ENCODE measurements around the gene PTPRN2.
A peak's percentile ranks its signal among the peaks of the same experiment; 100 is the strongest.

Gene PTPRN2

DNA sequence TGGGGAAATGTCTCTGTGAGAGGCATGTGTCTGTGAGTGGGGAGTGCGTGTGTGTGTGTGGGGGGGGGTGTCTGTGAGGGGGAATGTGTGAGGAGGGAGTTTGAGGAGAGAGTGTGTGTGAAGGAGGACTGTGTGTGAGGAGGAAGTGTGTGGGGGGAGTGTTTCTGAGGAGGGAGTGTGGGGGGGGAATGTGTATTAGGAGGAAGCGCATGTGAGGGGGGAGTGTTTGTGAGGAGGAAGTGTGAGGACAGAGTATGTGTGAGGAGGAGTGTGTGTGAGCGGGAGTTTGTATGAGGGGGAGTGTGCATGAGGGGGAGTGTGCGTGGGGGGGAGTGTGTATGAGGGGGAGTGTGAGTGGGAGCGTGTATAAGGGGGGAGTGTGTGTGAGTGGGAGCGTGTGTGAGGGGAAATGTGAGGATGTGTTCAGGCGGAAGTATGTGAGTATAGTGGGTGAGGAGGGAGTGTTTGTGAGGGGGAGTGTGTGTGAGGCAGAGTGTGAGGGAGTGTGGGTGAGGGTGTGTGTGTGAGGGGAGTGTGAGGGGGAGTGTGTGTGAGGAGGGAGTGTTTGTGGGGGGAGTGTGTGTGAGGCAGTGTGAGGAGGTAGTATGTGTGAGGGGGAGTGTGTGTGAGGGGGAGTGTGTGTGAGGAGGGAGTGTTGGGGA, 21.8 kb upstream of the PTPRN2 start:
- Histone ChIP-seq H3K27ac (no peak overlapping the region), H3K4me3 (no peak overlapping the region)
- no peak for TF ChIP-seq CTCF (IDR thresholded peaks at IDR 0.05)
- DNase-seq (ENCODE audit: low spot score) = no peak

- Histone ChIP-seq H3K27ac (no peak overlapping the region), H3K4me3 (no peak overlapping the region)
- TF ChIP-seq CTCF (IDR thresholded peaks at IDR 0.05) = no peak
- DNase-seq (ENCODE audit: low spot score) = no peak
Measured at GRCh38 chr7:158607563-158607962, 19.9 kb upstream of the PTPRN2 start.

DNA sequence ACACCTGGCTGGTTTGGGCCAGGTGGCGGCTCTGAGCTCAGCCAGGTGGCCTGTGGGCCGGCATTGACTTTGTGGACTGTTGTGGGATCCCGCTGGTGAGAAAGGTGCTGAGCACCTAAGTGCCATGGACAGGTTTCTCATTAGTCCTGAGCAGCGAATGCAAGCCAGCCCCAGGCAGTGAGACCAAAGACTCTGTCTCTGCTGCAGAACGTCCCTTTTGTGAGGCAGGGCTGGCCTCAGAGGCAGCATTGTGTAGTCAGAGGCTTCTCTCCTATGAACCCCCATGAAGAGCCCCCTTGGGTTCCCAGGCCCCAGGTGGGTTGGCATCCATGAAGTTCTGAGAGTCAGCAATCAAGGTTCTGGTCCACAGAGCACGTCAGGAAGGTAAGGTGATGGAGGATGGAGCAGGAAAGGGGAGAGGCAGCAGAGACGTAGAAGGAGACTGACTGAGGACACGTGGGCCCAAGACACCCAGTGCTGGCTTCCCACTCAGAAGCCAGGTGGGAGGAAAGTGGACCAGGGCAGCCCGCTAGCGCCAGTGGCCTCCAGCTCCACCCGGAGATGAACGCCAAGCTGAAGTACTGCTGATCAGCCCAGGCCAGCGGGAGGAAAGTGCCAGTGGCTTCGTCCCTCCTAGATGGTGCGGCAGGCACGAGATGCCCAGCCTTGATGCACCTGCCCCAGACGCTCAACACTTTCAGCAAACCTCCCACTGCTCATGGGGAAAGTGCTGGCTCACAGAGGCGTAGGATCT, 19.2 kb upstream of the PTPRN2 start:
- DNase-seq (ENCODE audit: low spot score) = no peak
- TF ChIP-seq CTCF (IDR thresholded peaks at IDR 0.05) = no peak
- no peak overlapping the region for H3K27ac ChIP-seq
- H3K4me3 ChIP-seq = no peak overlapping the region

- DNase-seq (ENCODE audit: low spot score) = no peak
- no peak overlapping the region for H3K27ac ChIP-seq
- H3K4me3 ChIP-seq = no peak overlapping the region
- no peak for TF ChIP-seq CTCF (IDR thresholded peaks at IDR 0.05)
Measured at GRCh38 chr7:158606129-158606528, 18.5 kb upstream of the PTPRN2 start.

DNA sequence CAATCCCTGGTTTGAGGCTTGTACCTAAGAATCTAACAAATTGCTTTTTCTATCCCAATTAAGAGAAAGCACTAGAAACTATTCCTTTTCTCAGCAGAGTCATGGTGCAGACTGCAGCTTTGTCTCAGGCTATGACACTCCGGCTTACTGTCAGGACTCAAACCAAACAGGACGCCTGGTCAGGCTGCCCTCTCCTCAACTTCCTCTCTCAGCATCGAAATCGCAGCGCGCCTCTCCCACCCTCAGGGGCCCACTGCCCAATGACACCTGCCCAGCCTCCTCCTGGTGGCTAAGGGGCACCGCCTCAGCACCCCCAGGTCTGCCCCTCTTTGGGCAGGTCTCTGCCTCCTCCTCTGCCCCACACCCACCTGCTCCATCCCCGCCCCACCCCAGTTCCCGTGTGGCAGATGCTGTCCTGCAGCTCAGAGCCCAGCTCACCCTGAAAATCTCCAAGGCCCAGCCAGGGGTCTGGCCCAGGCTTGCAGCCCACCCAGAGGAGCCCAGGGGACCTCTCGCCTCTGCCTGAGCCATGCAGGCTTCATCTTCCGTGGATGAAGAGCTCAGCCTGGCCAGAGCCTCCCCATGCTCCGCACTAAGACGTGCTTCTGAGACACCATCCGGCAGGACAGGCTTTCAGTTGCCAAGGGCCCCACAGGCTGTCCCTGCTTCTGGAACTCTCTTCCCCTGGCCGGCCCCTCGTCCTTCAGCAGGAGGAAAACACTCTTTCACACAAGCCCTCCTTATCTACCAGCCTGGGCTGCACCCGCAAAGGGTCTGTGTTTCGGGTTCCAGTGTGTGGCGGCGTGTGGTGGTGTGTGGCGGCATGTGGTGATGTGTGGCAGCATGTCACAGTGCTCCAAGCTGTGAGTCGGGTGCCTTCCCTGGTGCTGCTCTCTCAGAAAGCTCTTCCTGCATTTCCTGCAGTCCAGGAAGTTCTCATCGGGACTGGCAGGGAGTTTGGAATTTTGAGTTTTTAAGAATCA, 16.4 kb upstream of the PTPRN2 start:
- DNase-seq (ENCODE audit: low spot score) = peak; percentile 61
- H3K4me3 ChIP-seq = no peak overlapping the region
- no peak overlapping the region for H3K27ac ChIP-seq
- TF ChIP-seq CTCF (IDR thresholded peaks at IDR 0.05) = no peak

DNA sequence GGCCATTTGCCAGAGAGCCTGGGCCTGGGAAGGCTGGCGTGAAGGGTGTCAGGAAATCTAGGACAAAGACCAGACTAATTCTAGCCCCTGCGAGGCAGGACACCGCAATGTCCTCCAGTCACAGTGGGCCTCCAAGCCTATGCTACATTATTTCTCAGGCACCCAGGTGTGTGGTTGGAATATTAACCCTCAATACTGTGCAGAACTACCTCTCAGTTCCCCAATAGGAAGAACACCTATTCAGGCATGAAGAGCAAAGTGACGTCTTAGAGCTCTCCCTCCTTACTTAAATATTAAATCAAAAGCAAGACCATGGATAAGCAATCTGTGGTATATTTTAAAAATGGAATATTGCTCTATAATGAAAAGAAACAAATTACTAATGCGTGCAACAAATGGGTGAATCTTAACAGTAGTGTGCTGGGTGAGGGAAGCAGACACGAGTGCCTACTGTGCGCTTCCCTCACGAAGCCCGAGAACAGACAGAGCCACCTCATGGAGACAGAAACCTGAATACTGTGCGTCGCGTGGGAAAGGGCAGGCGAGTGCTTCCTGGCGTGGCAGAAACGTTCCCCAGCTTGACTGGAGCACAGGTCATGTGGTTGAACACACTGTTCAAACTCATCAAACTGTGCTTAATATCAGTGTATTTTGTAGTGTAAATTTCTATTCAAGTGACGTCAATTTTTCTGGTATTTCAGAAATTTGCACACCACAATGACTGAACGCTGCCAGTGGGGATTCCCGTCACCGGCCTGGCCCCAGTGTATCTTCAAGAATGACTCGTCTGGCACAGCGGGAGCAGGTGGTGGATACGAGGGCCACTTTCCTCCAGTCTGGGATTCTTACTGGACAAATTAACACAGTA, 15.5 kb upstream of the PTPRN2 start:
- DNase-seq (ENCODE audit: low spot score) = no peak
- Histone ChIP-seq H3K27ac (no peak overlapping the region), H3K4me3 (no peak overlapping the region)
- TF ChIP-seq CTCF (IDR thresholded peaks at IDR 0.05) = no peak
